Measurements from ENCODE around the gene CFAP45.

Gene CFAP45

GRCh38 chr1:159829273-159829634 lies 70.7 kb downstream of the CFAP45 start:
- TF ChIP-seq REST (IDR thresholded peaks at IDR 0.05; ENCODE audit: insufficient read depth in 1 of 2, low read depth in 2 of 2, low read length in 2 of 2) (no peak), SIN3A (IDR thresholded peaks at IDR 0.05; ENCODE audit: borderline replicate concordance, insufficient read depth, low read length) (no peak), FOXP2 (optimal IDR thresholded peaks at IDR 0.05; ENCODE audit: borderline replicate concordance, extremely low read depth, extremely low read length, insufficient read depth) (no peak), TAF1 (IDR thresholded peaks at IDR 0.05; ENCODE audit: borderline replicate concordance, insufficient read depth, low read length) (no peak), POLR2AphosphoS5 (IDR thresholded peaks at IDR 0.05; ENCODE audit: low read depth, low read length) (no peak)

GRCh38 chr1:159828581-159829272 lies 71.2 kb downstream of the CFAP45 start:
- no peak for TF ChIP-seq POLR2AphosphoS5 (IDR thresholded peaks at IDR 0.05; ENCODE audit: low read depth, low read length)
- no peak for TF ChIP-seq TAF1 (IDR thresholded peaks at IDR 0.05; ENCODE audit: borderline replicate concordance, insufficient read depth, low read length)
- TF ChIP-seq REST (IDR thresholded peaks at IDR 0.05; ENCODE audit: insufficient read depth in 1 of 2, low read depth in 2 of 2, low read length in 2 of 2): no peak

- no peak for TF ChIP-seq POLR2AphosphoS5 (IDR thresholded peaks at IDR 0.05; ENCODE audit: low read depth, low read length)
- TF ChIP-seq TAF1 (IDR thresholded peaks at IDR 0.05; ENCODE audit: borderline replicate concordance, insufficient read depth, low read length): no peak
- no peak for TF ChIP-seq SIN3A (IDR thresholded peaks at IDR 0.05; ENCODE audit: borderline replicate concordance, insufficient read depth, low read length)
- TF ChIP-seq FOXP2 (optimal IDR thresholded peaks at IDR 0.05; ENCODE audit: borderline replicate concordance, extremely low read depth, extremely low read length, insufficient read depth): no peak
- no peak for TF ChIP-seq REST (IDR thresholded peaks at IDR 0.05; ENCODE audit: insufficient read depth in 1 of 2, low read depth in 2 of 2, low read length in 2 of 2)
These were observed 71.8 kb downstream of the CFAP45 start for GRCh38 chr1:159828176-159828575.

DNA sequence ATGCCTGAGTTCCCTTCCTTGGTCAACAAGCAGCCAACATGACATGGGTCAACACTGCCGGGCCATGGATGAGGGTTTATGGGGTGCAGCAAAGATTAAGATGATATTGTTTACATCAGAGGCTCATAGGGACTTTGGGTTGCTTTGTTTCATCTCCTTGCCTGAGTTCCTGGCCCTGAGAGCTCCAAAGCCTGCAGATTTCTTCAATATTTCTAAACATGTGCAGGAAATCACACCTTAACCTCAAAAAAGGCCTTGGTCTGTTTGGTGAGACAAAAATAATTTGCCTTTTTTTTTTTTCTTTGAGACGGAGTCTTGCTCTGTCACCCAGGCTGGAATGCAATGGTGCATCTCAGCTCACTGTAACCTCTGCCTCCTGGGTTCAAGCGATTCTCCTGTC lies 72.4 kb downstream of the CFAP45 start:
- TF ChIP-seq TAF1 (IDR thresholded peaks at IDR 0.05; ENCODE audit: borderline replicate concordance, insufficient read depth, low read length): no peak
- no peak for TF ChIP-seq SIN3A (IDR thresholded peaks at IDR 0.05; ENCODE audit: borderline replicate concordance, insufficient read depth, low read length)
- TF ChIP-seq POLR2AphosphoS5 (IDR thresholded peaks at IDR 0.05; ENCODE audit: low read depth, low read length): no peak
- no peak for TF ChIP-seq FOXP2 (optimal IDR thresholded peaks at IDR 0.05; ENCODE audit: borderline replicate concordance, extremely low read depth, extremely low read length, insufficient read depth)
- no peak for TF ChIP-seq REST (IDR thresholded peaks at IDR 0.05; ENCODE audit: insufficient read depth in 1 of 2, low read depth in 2 of 2, low read length in 2 of 2)

- TF ChIP-seq FOXP2 (optimal IDR thresholded peaks at IDR 0.05; ENCODE audit: borderline replicate concordance, extremely low read depth, extremely low read length, insufficient read depth) (no peak), SIN3A (IDR thresholded peaks at IDR 0.05; ENCODE audit: borderline replicate concordance, insufficient read depth, low read length) (no peak), TAF1 (IDR thresholded peaks at IDR 0.05; ENCODE audit: borderline replicate concordance, insufficient read depth, low read length) (no peak), POLR2AphosphoS5 (IDR thresholded peaks at IDR 0.05; ENCODE audit: low read depth, low read length) (no peak)
These were observed 72.9 kb downstream of the CFAP45 start for GRCh38 chr1:159827102-159827490.
